ENCODE data around the gene HES7.

The HES7 gene

GRCh38 chr17:8142887-8143580 lies 19.1 kb upstream of the HES7 start:
- peak; percentile 40 for DNase-seq

GRCh38 chr17:8142158-8142886 lies 18.4 kb upstream of the HES7 start:
- DNase-seq, result peak; percentile 45

- DNase-seq, result no peak
Measured at GRCh38 chr17:8141741-8142140, 17.8 kb upstream of the HES7 start.

GRCh38 chr17:8141045-8141444 lies 17.1 kb upstream of the HES7 start:
- peak; percentile 41 for DNase-seq

GRCh38 chr17:8140065-8141029 lies 16.4 kb upstream of the HES7 start:
- peak; percentile 47 for DNase-seq

GRCh38 chr17:8138672-8139371 lies 14.9 kb upstream of the HES7 start:
- peak; percentile 100 for DNase-seq

GRCh38 chr17:8138374-8138671 lies 14.4 kb upstream of the HES7 start:
- no peak for DNase-seq

- DNase-seq, result no peak
Measured at GRCh38 chr17:8137645-8138373, 13.9 kb upstream of the HES7 start.

GRCh38 chr17:8133941-8134340 lies 10.0 kb upstream of the HES7 start:
- DNase-seq, result no peak

GRCh38 chr17:8133399-8133798 lies 9.5 kb upstream of the HES7 start:
- no peak for DNase-seq

GRCh38 chr17:8131844-8132441 lies 8.0 kb upstream of the HES7 start:
- DNase-seq, result no peak

GRCh38 chr17:8128125-8128784 lies 4.3 kb upstream of the HES7 start:
- DNase-seq, result no peak

- peak; percentile 77 for DNase-seq
Measured at GRCh38 chr17:8126491-8127066, 2.7 kb upstream of the HES7 start.

- no peak for DNase-seq
Measured at GRCh38 chr17:8125947-8126490, 2.1 kb upstream of the HES7 start.

- peak; percentile 94 for DNase-seq
Measured at GRCh38 chr17:8125154-8125946, 1.4 kb upstream of the HES7 start.

- DNase-seq, result peak; percentile 50
Measured at GRCh38 chr17:8124350-8125153, 646 bp upstream of the HES7 start.

GRCh38 chr17:8122924-8123694 lies 797 bp downstream of the HES7 start:
- peak; percentile 56 for DNase-seq

- peak; percentile 53 for DNase-seq
Measured at GRCh38 chr17:8122422-8122923, 1.4 kb downstream of the HES7 start.
